RWPE2 (cell line): Measurements from ENCODE around the gene RCL1.

Experiments used
- ATAC-seq: fragments of 200-7000 bp; cut with Tn5 transposase; 3 replicates; pipeline ENCODE4 v1.9.1; 2021; ENCODE audit warnings: low read depth
- DNase-seq: peaks from one replicate; pipeline ENCODE4 v3.0.0-alpha.2; 2020; ENCODE audit warnings: low spot score
- H3K27ac ChIP-seq: fragments of 450-650 bp; 2 replicates; pipeline ENCODE4 v1.5.1; 2017; ENCODE audit warnings: mild to moderate bottlenecking; ENCODE audit not compliant: poor library complexity, severe bottlenecking
- H3K27me3 ChIP-seq: fragments of 250-450 bp; sonication (Bioruptor Pico); 2 replicates; pipeline ENCODE4 v1.5.1; 2021; ENCODE audit warnings: mild to moderate bottlenecking, moderate library complexity; ENCODE audit not compliant: insufficient read depth, poor library complexity, severe bottlenecking
- H3K36me3 ChIP-seq: fragments of 250-450 bp; sonication (Bioruptor Pico); 2 replicates; pipeline ENCODE4 v1.5.1; 2020; ENCODE audit warnings: low read depth, mild to moderate bottlenecking, moderate library complexity
- H3K4me1 ChIP-seq: fragments of 250-450 bp; sonication (Bioruptor Pico); 2 replicates; pipeline ENCODE4 v1.5.1; 2021; ENCODE audit warnings: mild to moderate bottlenecking, moderate library complexity; ENCODE audit not compliant: insufficient read depth, poor library complexity, severe bottlenecking
- H3K4me3 ChIP-seq: fragments of 250-450 bp; sonication (Bioruptor Pico); 2 replicates; pipeline ENCODE4 v1.5.1; 2021; ENCODE audit warnings: mild to moderate bottlenecking, moderate library complexity; ENCODE audit not compliant: severe bottlenecking
- H3K9me3 ChIP-seq: fragments of 250-450 bp; sonication (Bioruptor Pico); 2 replicates; pipeline ENCODE4 v1.5.1; 2021; ENCODE audit warnings: mild to moderate bottlenecking, moderate library complexity; ENCODE audit not compliant: severe bottlenecking
- CTCF ChIP-seq: fragments of 450-650 bp; IDR thresholded peaks from one replicate; pipeline ENCODE4 v1.5.1; 2017; ENCODE audit warnings: mild to moderate bottlenecking, moderate library complexity; ENCODE audit not compliant: poor library complexity, severe bottlenecking

Gene RCL1

GRCh38 chr9:4792572-4793458 lies at the start of gene RCL1:
Gene RCL1 (plus strand): TSS chr9:4792944. CDS start chr9:4793092, 148 bp downstream.
- H3K36me3 ChIP-seq = no peaks in the 10 kb centered on the region
- no peaks in the 10 kb centered on the region for H3K27me3 ChIP-seq
- no peaks in the 10 kb centered on the region for H3K9me3 ChIP-seq
- ATAC-seq = peak; percentile 95
- peak; percentile 95 for DNase-seq
- no peak for TF ChIP-seq CTCF
- peaks cover 11% of the 10 kb centered on the region for H3K4me1 ChIP-seq
- H3K27ac ChIP-seq = peak within 1 kb of the TSS; percentile 55
- peak within 1 kb of the TSS; percentile 68 for H3K4me3 ChIP-seq

- Histone ChIP-seq H3K4me3 (no peak overlapping the region), H3K27ac (peak overlapping the region; percentile 73), H3K36me3 (no peaks in the 10 kb centered on the region), H3K9me3 (no peaks in the 10 kb centered on the region), H3K27me3 (no peaks in the 10 kb centered on the region), H3K4me1 (peaks cover 21% of the 10 kb centered on the region)
- DNase-seq = no peak
- TF ChIP-seq CTCF = no peak
- ATAC-seq = no peak
These were observed 49.4 kb upstream of the RCL1 start for GRCh38 chr9:4743131-4743875.

GRCh38 chr9:4746278-4747030 lies 46.3 kb upstream of the RCL1 start:
- no peak overlapping the region for H3K27ac ChIP-seq
- H3K9me3 ChIP-seq = no peaks in the 10 kb centered on the region
- H3K4me1 ChIP-seq = peaks cover 14% of the 10 kb centered on the region
- H3K4me3 ChIP-seq = no peak overlapping the region
- H3K36me3 ChIP-seq = no peaks in the 10 kb centered on the region
- no peak for DNase-seq
- no peaks in the 10 kb centered on the region for H3K27me3 ChIP-seq
- ATAC-seq = no peak
- TF ChIP-seq CTCF = no peak

GRCh38 chr9:4748612-4749011 lies 44.1 kb upstream of the RCL1 start:
- no peaks in the 10 kb centered on the region for H3K27me3 ChIP-seq
- no peak for DNase-seq
- no peak overlapping the region for H3K27ac ChIP-seq

More at GRCh38 chr9:4748612-4749011, 44.1 kb upstream of the RCL1 start:
- Histone ChIP-seq H3K4me1 (peaks cover 3% of the 10 kb centered on the region), H3K4me3 (no peak overlapping the region), H3K36me3 (no peaks in the 10 kb centered on the region), H3K9me3 (no peaks in the 10 kb centered on the region)
- TF ChIP-seq CTCF = no peak
- ATAC-seq = no peak
